Neural crest cell (in vitro differentiated cells): ENCODE results near the gene CCS. TPM values are rescaled to one million over a fixed set of nuclear protein-coding genes. Genes with fewer than 3 reads are reported as not detected.
A peak's percentile ranks its signal among the peaks of the same experiment; 100 is the strongest.

ENCODE experiments used
- DNase-seq: peaks from one replicate; pipeline ENCODE4 v3.0.0; 2021; ENCODE audit warnings: low read depth, mixed read lengths, low spot score
- H3K27ac Mint-ChIP-seq: one replicate; pipeline ENCODE4 v1.8.0; 2021; ENCODE audit warnings: mild to moderate bottlenecking, mixed read lengths; ENCODE audit not compliant: unreplicated experiment
- H3K27me3 Mint-ChIP-seq: 2 replicates; pipeline ENCODE4 v1.8.0; 2021; ENCODE audit warnings: low read depth, mild to moderate bottlenecking, mixed read lengths
- H3K36me3 Mint-ChIP-seq: 2 replicates; pipeline ENCODE4 v1.8.0; 2021; ENCODE audit warnings: low read depth, mild to moderate bottlenecking, mixed read lengths
- H3K4me1 Mint-ChIP-seq: 2 replicates; pipeline ENCODE4 v1.8.0; 2021; ENCODE audit warnings: mixed read lengths
- H3K4me3 Mint-ChIP-seq: one replicate; pipeline ENCODE4 v1.8.0; 2021; ENCODE audit warnings: mild to moderate bottlenecking, mixed read lengths
- H3K9me3 Mint-ChIP-seq: 2 replicates; pipeline ENCODE4 v1.8.0; 2021; ENCODE audit warnings: mixed read lengths
- CTCF ChIP-seq: fragments of 200-600 bp; sonication (generic); conservative IDR thresholded peaks from 2 replicates; pipeline ENCODE4 v1.5.0; 2021; ENCODE audit warnings: antibody characterized with exemption, mild to moderate bottlenecking
- total RNA-seq: library from RNA; stranded (reverse); gene quantifications from 2 replicates; pipeline ENCODE4 v1.2.1, GENCODE V29; 2021

The CCS gene
- total RNA-seq, 1 donor from 2014 or later = 47.2 TPM

- no peaks in the 10 kb centered on the region for H3K27me3 Mint-ChIP-seq
Observed at GRCh38 chr11:66607126-66607834, 14.3 kb downstream of the CCS start.

GRCh38 chr11:66609721-66610617 is 17.0 kb downstream of the CCS start:
- TF ChIP-seq CTCF = no peak
- H3K36me3 Mint-ChIP-seq = peaks cover 2% of the 10 kb centered on the region
- no peak for DNase-seq
- no peaks in the 10 kb centered on the region for H3K4me1 Mint-ChIP-seq
- H3K4me3 Mint-ChIP-seq = no peak overlapping the region
- H3K27me3 Mint-ChIP-seq = no peaks in the 10 kb centered on the region
- H3K27ac Mint-ChIP-seq = peak overlapping the region; percentile 11
- no peaks in the 10 kb centered on the region for H3K9me3 Mint-ChIP-seq

More at GRCh38 chr11:66607126-66607834, 14.3 kb downstream of the CCS start:
- no peak overlapping the region for H3K4me3 Mint-ChIP-seq
- no peaks in the 10 kb centered on the region for H3K9me3 Mint-ChIP-seq
- no peak for TF ChIP-seq CTCF
- no peak for DNase-seq
- no peaks in the 10 kb centered on the region for H3K4me1 Mint-ChIP-seq
- H3K27ac Mint-ChIP-seq = peak overlapping the region; percentile 67
- peaks cover 2% of the 10 kb centered on the region for H3K36me3 Mint-ChIP-seq

GRCh38 chr11:66612458-66612857 is 19.5 kb downstream of the CCS start:
- no peaks in the 10 kb centered on the region for H3K9me3 Mint-ChIP-seq
- DNase-seq = no peak
- H3K4me3 Mint-ChIP-seq = no peak overlapping the region
- TF ChIP-seq CTCF = no peak
- H3K27ac Mint-ChIP-seq = no peak overlapping the region
- peaks cover 3% of the 10 kb centered on the region for H3K36me3 Mint-ChIP-seq
- peaks cover 15% of the 10 kb centered on the region for H3K4me1 Mint-ChIP-seq
- no peaks in the 10 kb centered on the region for H3K27me3 Mint-ChIP-seq

- no peaks in the 10 kb centered on the region for H3K27me3 Mint-ChIP-seq
- TF ChIP-seq CTCF = no peak
- peaks cover 30% of the 10 kb centered on the region for H3K4me1 Mint-ChIP-seq
- H3K4me3 Mint-ChIP-seq = no peak overlapping the region
- no peaks in the 10 kb centered on the region for H3K9me3 Mint-ChIP-seq
- DNase-seq = no peak
- no peak overlapping the region for H3K27ac Mint-ChIP-seq
- H3K36me3 Mint-ChIP-seq = peaks cover 8% of the 10 kb centered on the region
Observed at GRCh38 chr11:66614073-66614472, 21.1 kb downstream of the CCS start.

GRCh38 chr11:66616379-66617154 is 23.6 kb downstream of the CCS start, which contains the start of gene RBM14:
Gene RBM14, plus strand, starts transcription at chr11:66616630. Its CDS starts 91 bp downstream, at chr11:66616721.
- TF ChIP-seq CTCF = no peak
- no peaks in the 10 kb centered on the region for H3K27me3 Mint-ChIP-seq
- peaks cover 42% of the 10 kb centered on the region for H3K4me1 Mint-ChIP-seq
- H3K27ac Mint-ChIP-seq = peak within 1 kb of the TSS; percentile 99
- H3K9me3 Mint-ChIP-seq = no peaks in the 10 kb centered on the region
- H3K4me3 Mint-ChIP-seq = peak within 1 kb of the TSS; percentile 99
- H3K36me3 Mint-ChIP-seq = peaks cover 12% of the 10 kb centered on the region
- peak; percentile 95 for DNase-seq
